ENCODE data around the gene TMEM164. TPM values are rescaled to one million over a fixed set of nuclear protein-coding genes. Genes with fewer than 3 reads are reported as not detected.

The TMEM164 gene
- total RNA-seq, 1 donor from 2014 or later: 17.6 TPM

DNA sequence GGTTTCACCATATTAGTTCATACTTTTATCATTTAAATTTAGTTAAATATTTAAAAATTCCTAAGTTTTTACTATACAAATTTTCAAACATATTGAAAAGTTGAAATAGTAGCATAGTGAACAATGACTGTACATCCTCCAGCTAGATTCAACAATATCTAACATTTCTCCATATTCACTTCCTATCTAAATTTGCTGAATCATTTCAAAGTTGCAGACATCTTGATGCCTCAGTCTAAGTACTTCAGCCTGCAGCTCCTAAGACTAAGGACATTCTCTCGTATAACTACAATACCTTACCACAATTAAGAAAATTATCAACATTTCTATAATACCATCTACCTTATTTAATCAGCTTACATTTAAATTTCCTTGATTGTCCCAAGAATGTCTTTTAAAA, 132.7 kb downstream of the TMEM164 start:
- Histone ChIP-seq H3K79me2 (ENCODE audit: insufficient read depth, low read length) (no peaks in the 10 kb centered on the region), H3K4me2 (ENCODE audit: low read length) (no peak overlapping the region), H3K27me3 (ENCODE audit: insufficient read depth, low read length) (no peaks in the 10 kb centered on the region), H2AFZ (ENCODE audit: low read depth, low read length) (no peak overlapping the region), H4K20me1 (ENCODE audit: insufficient read depth, low read length) (no peaks in the 10 kb centered on the region), H3K36me3 (ENCODE audit: insufficient read depth, low read length) (no peaks in the 10 kb centered on the region), H3K9me3 (ENCODE audit: insufficient read depth, low read depth, low read length) (no peaks in the 10 kb centered on the region), H3K4me3 (ENCODE audit: insufficient read depth, low read depth, low read length) (no peak overlapping the region), H3K27ac (ENCODE audit: low read depth, low read length) (no peak overlapping the region), H3K9ac (ENCODE audit: low read length) (no peak overlapping the region), H3K4me1 (ENCODE audit: insufficient read depth, low read length) (no peaks in the 10 kb centered on the region)
- Mint-ChIP-seq H3K9me3 (ENCODE audit: unreplicated experiment) (no peaks in the 10 kb centered on the region), H3K36me3 (ENCODE audit: low read depth, unreplicated experiment) (peaks cover 2% of the 10 kb centered on the region), H3K4me1 (ENCODE audit: low read depth, unreplicated experiment) (no peaks in the 10 kb centered on the region), H3K27me3 (ENCODE audit: low read depth, unreplicated experiment) (no peaks in the 10 kb centered on the region), H3K4me3 (ENCODE audit: unreplicated experiment) (no peak overlapping the region), H3K27ac (ENCODE audit: unreplicated experiment) (no peak overlapping the region)
- FAIRE-seq (peak; percentile 55), DNase-seq (ENCODE audit: low read depth) (no peak)
- TF ChIP-seq CTCF (IDR thresholded peaks at IDR 0.05; ENCODE audit: insufficient read depth, low read depth, low read length): no peak
- TF ChIP-seq EZH2 (IDR thresholded peaks at IDR 0.05; ENCODE audit: insufficient read depth, low read length): no peak

DNA sequence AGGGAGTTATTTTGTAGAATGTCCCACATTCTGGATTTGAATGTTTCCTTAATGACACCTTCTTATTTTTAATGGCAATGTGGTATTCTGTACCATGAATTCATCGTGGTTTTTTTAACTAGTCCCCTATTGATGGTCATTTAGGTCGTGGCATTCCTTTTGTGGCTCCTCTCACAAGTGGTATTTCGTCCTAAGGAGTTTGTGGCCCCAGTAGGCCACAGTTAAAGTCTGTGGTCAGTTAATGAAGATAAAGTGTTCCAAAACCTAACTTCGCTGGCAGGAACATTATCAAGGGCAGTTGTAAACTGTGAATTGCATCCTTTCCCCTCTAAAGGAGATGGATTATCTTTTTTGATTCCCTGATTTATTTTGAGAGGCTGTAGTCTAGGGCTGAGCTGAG, 133.2 kb downstream of the TMEM164 start:
- Histone ChIP-seq H3K9ac (ENCODE audit: low read length) (no peak overlapping the region), H4K20me1 (ENCODE audit: insufficient read depth, low read length) (no peaks in the 10 kb centered on the region), H3K4me2 (ENCODE audit: low read length) (no peak overlapping the region), H3K4me1 (ENCODE audit: insufficient read depth, low read length) (no peaks in the 10 kb centered on the region), H3K27me3 (ENCODE audit: insufficient read depth, low read length) (no peaks in the 10 kb centered on the region), H3K27ac (ENCODE audit: low read depth, low read length) (no peak overlapping the region), H3K36me3 (ENCODE audit: insufficient read depth, low read length) (no peaks in the 10 kb centered on the region), H3K79me2 (ENCODE audit: insufficient read depth, low read length) (no peaks in the 10 kb centered on the region), H3K9me3 (ENCODE audit: insufficient read depth, low read depth, low read length) (no peaks in the 10 kb centered on the region), H3K4me3 (ENCODE audit: insufficient read depth, low read depth, low read length) (no peak overlapping the region), H2AFZ (ENCODE audit: low read depth, low read length) (no peak overlapping the region)
- DNase-seq (ENCODE audit: low read depth) (peak; percentile 14), FAIRE-seq (peak; percentile 96)
- H3K27me3 Mint-ChIP-seq (ENCODE audit: low read depth, unreplicated experiment): no peaks in the 10 kb centered on the region
- no peak overlapping the region for H3K27ac Mint-ChIP-seq (ENCODE audit: unreplicated experiment)
- TF ChIP-seq CTCF (IDR thresholded peaks at IDR 0.05; ENCODE audit: insufficient read depth, low read depth, low read length) (no peak), EZH2 (IDR thresholded peaks at IDR 0.05; ENCODE audit: insufficient read depth, low read length) (no peak)
- H3K9me3 Mint-ChIP-seq (ENCODE audit: unreplicated experiment): no peaks in the 10 kb centered on the region
- no peak overlapping the region for H3K4me3 Mint-ChIP-seq (ENCODE audit: unreplicated experiment)
- H3K4me1 Mint-ChIP-seq (ENCODE audit: low read depth, unreplicated experiment): no peaks in the 10 kb centered on the region
- peaks cover 2% of the 10 kb centered on the region for H3K36me3 Mint-ChIP-seq (ENCODE audit: low read depth, unreplicated experiment)

GRCh38 chrX:110138557-110138956, 135.6 kb downstream of the TMEM164 start:
- Histone ChIP-seq H4K20me1 (ENCODE audit: insufficient read depth, low read length) (no peaks in the 10 kb centered on the region), H3K4me3 (ENCODE audit: insufficient read depth, low read depth, low read length) (no peak overlapping the region), H3K4me1 (ENCODE audit: insufficient read depth, low read length) (no peaks in the 10 kb centered on the region), H3K27me3 (ENCODE audit: insufficient read depth, low read length) (no peaks in the 10 kb centered on the region), H2AFZ (ENCODE audit: low read depth, low read length) (no peak overlapping the region), H3K79me2 (ENCODE audit: insufficient read depth, low read length) (no peaks in the 10 kb centered on the region), H3K27ac (ENCODE audit: low read depth, low read length) (no peak overlapping the region), H3K36me3 (ENCODE audit: insufficient read depth, low read length) (no peaks in the 10 kb centered on the region), H3K9me3 (ENCODE audit: insufficient read depth, low read depth, low read length) (no peaks in the 10 kb centered on the region), H3K9ac (ENCODE audit: low read length) (no peak overlapping the region), H3K4me2 (ENCODE audit: low read length) (no peak overlapping the region)
- peaks cover 2% of the 10 kb centered on the region for H3K36me3 Mint-ChIP-seq (ENCODE audit: low read depth, unreplicated experiment)
- no peak for DNase-seq (ENCODE audit: low read depth)
- peak; percentile 62 for FAIRE-seq
- no peak overlapping the region for H3K27ac Mint-ChIP-seq (ENCODE audit: unreplicated experiment)
- no peaks in the 10 kb centered on the region for H3K9me3 Mint-ChIP-seq (ENCODE audit: unreplicated experiment)
- H3K27me3 Mint-ChIP-seq (ENCODE audit: low read depth, unreplicated experiment): no peaks in the 10 kb centered on the region
- H3K4me1 Mint-ChIP-seq (ENCODE audit: low read depth, unreplicated experiment): no peaks in the 10 kb centered on the region
- no peak overlapping the region for H3K4me3 Mint-ChIP-seq (ENCODE audit: unreplicated experiment)
- no peak for TF ChIP-seq EZH2 (IDR thresholded peaks at IDR 0.05; ENCODE audit: insufficient read depth, low read length)
- TF ChIP-seq CTCF (IDR thresholded peaks at IDR 0.05; ENCODE audit: insufficient read depth, low read depth, low read length): no peak
